WTC11 (cell line): ENCODE results near the gene RPS15A. TPM values are rescaled to one million over a fixed set of nuclear protein-coding genes. Genes with fewer than 3 reads are reported as not detected.

ENCODE experiments used
- AR ChIP-seq: fragments of 250-450 bp; sonication (Bioruptor Pico); IDR thresholded peaks from 2 replicates; pipeline ENCODE4 v1.9.0; 2021; ENCODE audit warnings: mild to moderate bottlenecking
- ATF3 ChIP-seq: sonication (generic); formaldehyde crosslinking; conservative IDR thresholded peaks from 2 replicates; pipeline ENCODE4 v1.8.1; 2022; ENCODE audit warnings: mild to moderate bottlenecking, missing genetic modification reagents
- CDX4 ChIP-seq: fragments of 250-450 bp; sonication (Bioruptor Pico); IDR thresholded peaks from 2 replicates; pipeline ENCODE4 v1.9.0; 2021; ENCODE audit warnings: moderate library complexity, mild to moderate bottlenecking, inconsistent platforms, borderline replicate concordance
- ELF4 ChIP-seq: sonication (generic); formaldehyde crosslinking; IDR thresholded peaks from 2 replicates; pipeline ENCODE4 v1.8.1; 2022; ENCODE audit warnings: low read depth, mild to moderate bottlenecking, moderate library complexity, missing genetic modification reagents
- ETV6 ChIP-seq: sonication (generic); formaldehyde crosslinking; IDR thresholded peaks from 2 replicates; pipeline ENCODE4 v1.8.1; 2022; ENCODE audit warnings: mild to moderate bottlenecking, missing genetic modification reagents
- FOXK1 ChIP-seq: sonication (generic); formaldehyde crosslinking; IDR thresholded peaks from 2 replicates; pipeline ENCODE4 v1.8.0; 2022; ENCODE audit warnings: mild to moderate bottlenecking, moderate library complexity, missing genetic modification reagents
- GABPB1 ChIP-seq: sonication (generic); formaldehyde crosslinking; IDR thresholded peaks from 2 replicates; pipeline ENCODE4 v1.8.1; 2023; ENCODE audit warnings: mild to moderate bottlenecking, missing genetic modification reagents
- GRHL2 ChIP-seq: fragments of 250-450 bp; sonication (Bioruptor Pico); IDR thresholded peaks from 2 replicates; pipeline ENCODE4 v1.8.0; 2022; ENCODE audit warnings: mild to moderate bottlenecking, moderate library complexity; ENCODE audit not compliant: insufficient replicate concordance, severe bottlenecking
- GTF2I ChIP-seq: fragments of 250-450 bp; sonication (Bioruptor Pico); conservative IDR thresholded peaks from 2 replicates; pipeline ENCODE4 v1.4.0; 2021; ENCODE audit warnings: mild to moderate bottlenecking
- KAT7 ChIP-seq: sonication (generic); formaldehyde crosslinking; IDR thresholded peaks from 2 replicates; pipeline ENCODE4 v1.8.1; 2023; ENCODE audit warnings: missing genetic modification reagents, mild to moderate bottlenecking, borderline replicate concordance
- MLX ChIP-seq: sonication (generic); formaldehyde crosslinking; IDR thresholded peaks from 2 replicates; pipeline ENCODE4 v1.8.1; 2023; ENCODE audit warnings: mild to moderate bottlenecking, missing genetic modification reagents, moderate library complexity
- NFATC4 ChIP-seq: fragments of 250-450 bp; sonication (Bioruptor Pico); IDR thresholded peaks from 2 replicates; pipeline ENCODE4 v1.9.0; 2021; ENCODE audit warnings: mild to moderate bottlenecking
- NR3C1 ChIP-seq: sonication (generic); formaldehyde crosslinking; conservative IDR thresholded peaks from 2 replicates; pipeline ENCODE4 v1.8.1; 2023; ENCODE audit warnings: low read depth, mild to moderate bottlenecking, missing genetic modification reagents
- PRDM15 ChIP-seq: sonication (generic); formaldehyde crosslinking; IDR thresholded peaks from 2 replicates; pipeline ENCODE4 v1.8.0; 2022; ENCODE audit warnings: missing genetic modification reagents
- SOX15 ChIP-seq: fragments of 250-450 bp; sonication (Bioruptor Pico); IDR thresholded peaks from 2 replicates; pipeline ENCODE4 v1.9.0; 2021; ENCODE audit warnings: mild to moderate bottlenecking
- ZBTB21 ChIP-seq: sonication (generic); formaldehyde crosslinking; IDR thresholded peaks from 2 replicates; pipeline ENCODE4 v1.8.1; 2023; ENCODE audit warnings: mild to moderate bottlenecking, missing genetic modification reagents, borderline replicate concordance
- ZBTB43 ChIP-seq: sonication (generic); formaldehyde crosslinking; IDR thresholded peaks from 2 replicates; pipeline ENCODE4 v1.8.1; 2023; ENCODE audit warnings: mild to moderate bottlenecking, missing genetic modification reagents
- ZNF138 ChIP-seq: sonication (generic); formaldehyde crosslinking; conservative IDR thresholded peaks from 2 replicates; pipeline ENCODE4 v1.8.1; 2022; ENCODE audit warnings: mild to moderate bottlenecking, moderate library complexity, missing genetic modification reagents
- ZNF416 ChIP-seq: fragments of 250-450 bp; sonication (Bioruptor Pico); IDR thresholded peaks from 2 replicates; pipeline ENCODE4 v1.9.0; 2021; ENCODE audit warnings: mild to moderate bottlenecking, inconsistent platforms
- ZNF512 ChIP-seq: sonication (generic); formaldehyde crosslinking; IDR thresholded peaks from 2 replicates; pipeline ENCODE4 v1.8.1; 2022; ENCODE audit warnings: missing genetic modification reagents, borderline replicate concordance
- ZNF532 ChIP-seq: fragments of 250-450 bp; sonication (Bioruptor Pico); IDR thresholded peaks from 2 replicates; pipeline ENCODE4 v1.9.0; 2021; ENCODE audit warnings: mild to moderate bottlenecking, borderline replicate concordance
- total RNA-seq: library from RNA; stranded (reverse); gene quantifications from 3 replicates; pipeline ENCODE4 v1.2.3, GENCODE V29; 2021

The RPS15A gene
- total RNA-seq, 1 experiment from 2014 or later: 1,612 TPM

- TF ChIP-seq PRDM15 (CRISPR knock-in tag) (peak; percentile 35; the same call in 1 of the 2 replicates), FOXK1 (CRISPR knock-in tag) (peak; percentile 73), ZNF416 (CRISPR knock-in tag) (no peak), ATF3 (CRISPR knock-in tag) (no peak), SOX15 (CRISPR knock-in tag) (no peak), NR3C1 (CRISPR knock-in tag) (no peak), AR (CRISPR knock-in tag) (no peak), ZNF532 (CRISPR knock-in tag) (no peak), ZBTB43 (CRISPR knock-in tag) (0 out of 2 replicates have a peak, but pooled peaks have one; percentile 17), KAT7 (CRISPR knock-in tag) (peak; percentile 91; the same call in 1 of the 2 replicates), NFATC4 (CRISPR knock-in tag) (no peak), ZNF138 (CRISPR knock-in tag) (no peak), CDX4 (no peak), GRHL2 (CRISPR knock-in tag) (no peak), ETV6 (CRISPR knock-in tag) (peak; percentile 95), ELF4 (CRISPR knock-in tag) (peak; percentile 71; the same call in 1 of the 2 replicates), ZBTB21 (no peak), GTF2I (no peak), GABPB1 (CRISPR knock-in tag) (peak; percentile 80), MLX (CRISPR knock-in tag) (no peak), ZNF512 (CRISPR knock-in tag) (no peak)
Measured at GRCh38 chr16:18789850-18790706, at the start of gene RPS15A (continued).
